ENCODE measurements around the gene USP21.

DNA sequence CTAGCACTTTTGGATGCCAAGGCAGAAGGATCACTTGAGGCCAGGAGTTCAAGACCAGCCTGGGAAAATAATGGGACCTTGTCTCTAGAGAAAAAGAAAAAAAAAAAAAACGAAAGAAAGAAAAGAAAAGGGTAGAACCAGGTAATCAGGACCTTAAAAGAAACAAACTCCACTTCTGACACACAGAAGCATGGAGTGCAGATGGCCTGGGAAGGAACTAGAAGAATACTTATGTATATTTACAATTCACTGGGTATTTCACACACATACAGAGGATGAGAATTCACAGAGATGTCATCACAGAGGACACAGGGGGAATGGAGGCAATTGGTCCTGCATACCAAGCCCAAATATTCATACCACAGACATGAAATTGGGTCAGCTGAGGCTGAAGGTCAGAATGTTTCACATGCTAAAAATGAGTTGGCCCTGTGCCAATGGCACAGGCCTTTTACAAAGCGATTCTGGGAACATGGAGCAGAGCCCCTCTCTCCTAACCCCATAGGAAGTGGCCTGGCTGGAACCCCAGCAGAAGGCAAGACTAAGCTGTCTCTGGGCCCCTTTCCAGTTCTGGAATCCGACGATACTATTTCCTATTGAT is 13.6 kb downstream of the USP21 start:
- TF ChIP-seq, protein P1, sequence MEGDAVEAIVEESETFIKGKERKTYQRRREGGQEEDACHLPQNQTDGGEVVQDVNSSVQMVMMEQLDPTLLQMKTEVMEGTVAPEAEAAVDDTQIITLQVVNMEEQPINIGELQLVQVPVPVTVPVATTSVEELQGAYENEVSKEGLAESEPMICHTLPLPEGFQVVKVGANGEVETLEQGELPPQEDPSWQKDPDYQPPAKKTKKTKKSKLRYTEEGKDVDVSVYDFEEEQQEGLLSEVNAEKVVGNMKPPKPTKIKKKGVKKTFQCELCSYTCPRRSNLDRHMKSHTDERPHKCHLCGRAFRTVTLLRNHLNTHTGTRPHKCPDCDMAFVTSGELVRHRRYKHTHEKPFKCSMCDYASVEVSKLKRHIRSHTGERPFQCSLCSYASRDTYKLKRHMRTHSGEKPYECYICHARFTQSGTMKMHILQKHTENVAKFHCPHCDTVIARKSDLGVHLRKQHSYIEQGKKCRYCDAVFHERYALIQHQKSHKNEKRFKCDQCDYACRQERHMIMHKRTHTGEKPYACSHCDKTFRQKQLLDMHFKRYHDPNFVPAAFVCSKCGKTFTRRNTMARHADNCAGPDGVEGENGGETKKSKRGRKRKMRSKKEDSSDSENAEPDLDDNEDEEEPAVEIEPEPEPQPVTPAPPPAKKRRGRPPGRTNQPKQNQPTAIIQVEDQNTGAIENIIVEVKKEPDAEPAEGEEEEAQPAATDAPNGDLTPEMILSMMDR (IDR thresholded peaks at IDR 0.05; ENCODE audit: low read length) = no peak
- TF ChIP-seq EZH2phosphoT487 (IDR thresholded peaks at IDR 0.05; ENCODE audit: low read length) (no peak), EZH2 (optimal IDR thresholded peaks at IDR 0.05; ENCODE audit: low read depth, low read length) (no peak)

Data from MM.1S (cell line).